ENCODE results near the gene CD5L.

Gene CD5L

GRCh38 chr1:157803851-157804250, 37.8 kb downstream of the CD5L start:
- TF ChIP-seq CTCF (IDR thresholded peaks at IDR 0.05; ENCODE audit: control insufficient read depth, insufficient read depth, low read depth, low read length, missing control alignments) = no peak
- H3K4me3 ChIP-seq (ENCODE audit: control insufficient read depth, low read depth, low read length) = no peak overlapping the region
- no peak for DNase-seq (ENCODE audit: low read depth)

- TF ChIP-seq CTCF (IDR thresholded peaks at IDR 0.05; ENCODE audit: control insufficient read depth, insufficient read depth, low read depth, low read length, missing control alignments) = no peak
- no peak for DNase-seq (ENCODE audit: low read depth)
These were observed 41.6 kb downstream of the CD5L start for GRCh38 chr1:157799996-157800395.

GRCh38 chr1:157798211-157798610, 43.4 kb downstream of the CD5L start:
- TF ChIP-seq CTCF (IDR thresholded peaks at IDR 0.05; ENCODE audit: control insufficient read depth, insufficient read depth, low read depth, low read length, missing control alignments) = no peak
- no peak for DNase-seq (ENCODE audit: low read depth)
- H3K4me3 ChIP-seq (ENCODE audit: control insufficient read depth, low read depth, low read length) = no peak overlapping the region

More at GRCh38 chr1:157799996-157800395, 41.6 kb downstream of the CD5L start:
- no peak overlapping the region for H3K4me3 ChIP-seq (ENCODE audit: control insufficient read depth, low read depth, low read length)

- H3K4me3 ChIP-seq (ENCODE audit: control insufficient read depth, low read depth, low read length) = no peak overlapping the region
- DNase-seq (ENCODE audit: low read depth) = no peak
- TF ChIP-seq CTCF (IDR thresholded peaks at IDR 0.05; ENCODE audit: control insufficient read depth, insufficient read depth, low read depth, low read length, missing control alignments) = no peak
These were observed 56.4 kb downstream of the CD5L start for GRCh38 chr1:157785248-157785647.

- no peak overlapping the region for H3K4me3 ChIP-seq (ENCODE audit: control insufficient read depth, low read depth, low read length)
- no peak for DNase-seq (ENCODE audit: low read depth)
- no peak for TF ChIP-seq CTCF (IDR thresholded peaks at IDR 0.05; ENCODE audit: control insufficient read depth, insufficient read depth, low read depth, low read length, missing control alignments)
These were observed 56.8 kb downstream of the CD5L start for GRCh38 chr1:157784801-157785200.

- no peak for TF ChIP-seq CTCF (IDR thresholded peaks at IDR 0.05; ENCODE audit: control insufficient read depth, insufficient read depth, low read depth, low read length, missing control alignments)
- no peak for DNase-seq (ENCODE audit: low read depth)
- H3K4me3 ChIP-seq (ENCODE audit: control insufficient read depth, low read depth, low read length) = no peak overlapping the region
These were observed 58.7 kb downstream of the CD5L start for GRCh38 chr1:157782931-157783330.

- DNase-seq (ENCODE audit: low read depth) = no peak
These were observed 60.6 kb downstream of the CD5L start for GRCh38 chr1:157781048-157781447.

More at GRCh38 chr1:157781048-157781447, 60.6 kb downstream of the CD5L start:
- H3K4me3 ChIP-seq (ENCODE audit: control insufficient read depth, low read depth, low read length) = no peak overlapping the region
- TF ChIP-seq CTCF (IDR thresholded peaks at IDR 0.05; ENCODE audit: control insufficient read depth, insufficient read depth, low read depth, low read length, missing control alignments) = no peak

All from AG09309 (cell line).